Measurements from ENCODE around the gene FAU. TPM values are rescaled to one million over a fixed set of nuclear protein-coding genes. Genes with fewer than 3 reads are reported as not detected.

FAU gene
- total RNA-seq, 1 experiment from 2014 or later: 1,001 TPM

DNA sequence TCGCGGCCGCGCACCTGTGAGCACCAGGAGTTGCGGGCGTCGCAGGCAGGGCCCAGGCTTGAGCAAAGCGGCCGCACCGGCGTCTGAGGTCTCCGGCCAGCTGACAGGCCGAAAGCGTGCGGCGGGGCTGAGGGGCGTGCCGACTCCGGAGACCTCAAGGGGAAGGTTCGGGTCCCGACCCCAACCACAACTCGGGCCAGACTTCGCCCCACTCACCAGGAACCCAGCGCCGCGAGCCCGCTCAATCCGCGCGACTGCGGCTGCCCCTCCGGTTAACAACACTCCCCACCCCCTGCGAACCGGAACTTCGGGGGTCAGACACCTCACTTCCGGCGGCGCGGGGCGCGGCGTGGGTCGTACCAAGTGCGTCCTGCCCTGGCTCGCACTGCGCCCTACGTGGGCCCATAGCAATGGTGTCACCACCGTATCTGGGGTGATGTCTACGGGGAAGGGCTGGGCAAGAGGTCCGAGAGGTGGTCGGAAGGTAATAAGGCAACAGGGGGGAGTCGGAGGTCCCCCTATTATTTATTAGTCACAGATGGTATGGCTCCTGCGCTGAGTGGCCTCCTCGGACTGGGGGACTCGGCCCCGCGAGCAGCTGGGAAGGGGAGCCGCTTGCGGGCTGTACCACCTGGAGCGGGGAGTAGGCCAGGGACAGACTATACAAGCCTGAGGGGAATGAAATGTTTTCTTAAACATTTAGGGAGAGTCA lies 12.5 kb upstream of the FAU start, which contains the start of gene SYVN1:
Gene SYVN1, minus strand, starts transcription at position 280 of the 712 bp plus-strand sequence. CDS start 918 bp downstream, outside the sequence.
- CTCF ChIA-PET: interaction anchor here (0.7 to 1.5 kb wide), 2 partner anchors 14 to 182 kb away, joined by 3 read pairs; no protein-coding TSS in a partner anchor
- POLR2A ChIA-PET: interaction anchor here (0.6 to 2.3 kb wide), 2 partner anchors 11 to 12 kb away, joined by 3 to 10 read pairs; partner anchors contain the start of genes FAU and MRPL49
- H3K27me3 ChIP-seq (ENCODE audit: control insufficient read depth, insufficient read depth, low read length): no peaks in the 10 kb centered on the region
- BruUV-seq (replicated peaks): no TSS peak
- DNase-seq (ENCODE audit: low read depth, low spot score) (peak; percentile 95), ATAC-seq (peak; percentile 90)
- H3K4me3 ChIP-seq (ENCODE audit: low read depth in 2 of 2, low read length in 2 of 2): peak within 1 kb of the TSS; percentile 91 to 96
- peaks cover 7% of the 10 kb centered on the region; the same call in 1 of the 2 replicates for H3K36me3 ChIP-seq (ENCODE audit: control insufficient read depth, insufficient read depth, low read length)
- H3K9me3 ChIP-seq (ENCODE audit: control insufficient read depth, insufficient read depth, low read depth, low read length): no peaks in the 10 kb centered on the region
- TF ChIP-seq SIN3A (IDR thresholded peaks at IDR 0.05; ENCODE audit: borderline replicate concordance, insufficient read depth, low read depth, low read length) (peak; percentile 78; the same call in 1 of the 2 replicates), POLR2AphosphoS5 (IDR thresholded peaks at IDR 0.05; ENCODE audit: low read depth, low read length) (peak; percentile 84), TCF7L2 (IDR thresholded peaks at IDR 0.05; ENCODE audit: low read depth, low read length) (peak; percentile 78; the same call in 1 of the 2 replicates), CTCF (IDR thresholded peaks at IDR 0.05) (no peak)
- TF ChIP-seq, protein P1, sequence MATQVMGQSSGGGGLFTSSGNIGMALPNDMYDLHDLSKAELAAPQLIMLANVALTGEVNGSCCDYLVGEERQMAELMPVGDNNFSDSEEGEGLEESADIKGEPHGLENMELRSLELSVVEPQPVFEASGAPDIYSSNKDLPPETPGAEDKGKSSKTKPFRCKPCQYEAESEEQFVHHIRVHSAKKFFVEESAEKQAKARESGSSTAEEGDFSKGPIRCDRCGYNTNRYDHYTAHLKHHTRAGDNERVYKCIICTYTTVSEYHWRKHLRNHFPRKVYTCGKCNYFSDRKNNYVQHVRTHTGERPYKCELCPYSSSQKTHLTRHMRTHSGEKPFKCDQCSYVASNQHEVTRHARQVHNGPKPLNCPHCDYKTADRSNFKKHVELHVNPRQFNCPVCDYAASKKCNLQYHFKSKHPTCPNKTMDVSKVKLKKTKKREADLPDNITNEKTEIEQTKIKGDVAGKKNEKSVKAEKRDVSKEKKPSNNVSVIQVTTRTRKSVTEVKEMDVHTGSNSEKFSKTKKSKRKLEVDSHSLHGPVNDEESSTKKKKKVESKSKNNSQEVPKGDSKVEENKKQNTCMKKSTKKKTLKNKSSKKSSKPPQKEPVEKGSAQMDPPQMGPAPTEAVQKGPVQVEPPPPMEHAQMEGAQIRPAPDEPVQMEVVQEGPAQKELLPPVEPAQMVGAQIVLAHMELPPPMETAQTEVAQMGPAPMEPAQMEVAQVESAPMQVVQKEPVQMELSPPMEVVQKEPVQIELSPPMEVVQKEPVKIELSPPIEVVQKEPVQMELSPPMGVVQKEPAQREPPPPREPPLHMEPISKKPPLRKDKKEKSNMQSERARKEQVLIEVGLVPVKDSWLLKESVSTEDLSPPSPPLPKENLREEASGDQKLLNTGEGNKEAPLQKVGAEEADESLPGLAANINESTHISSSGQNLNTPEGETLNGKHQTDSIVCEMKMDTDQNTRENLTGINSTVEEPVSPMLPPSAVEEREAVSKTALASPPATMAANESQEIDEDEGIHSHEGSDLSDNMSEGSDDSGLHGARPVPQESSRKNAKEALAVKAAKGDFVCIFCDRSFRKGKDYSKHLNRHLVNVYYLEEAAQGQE (IDR thresholded peaks at IDR 0.05; ENCODE audit: insufficient read depth in 1 of 2, low read depth in 2 of 2, low read length in 1 of 2): peak in 1 of 2 experiments; percentile 59; a peak in 1 of 4 replicates
- intact Hi-C loops (cut with micrococcal nuclease; ENCODE audit: unreplicated experiment) (loop anchor here (10.0 kb wide), 1 partner anchor 50 kb away; the partner anchor contains the start of gene CAPN1), in situ Hi-C loops (cut with HindIII; ENCODE audit: low pct_unique_long_range_greater_than_20kb, low sequenced_read_pairs) (no loop called here)
- peaks cover 16% of the 10 kb centered on the region for H3K4me1 ChIP-seq (ENCODE audit: control insufficient read depth, insufficient read depth, low read length)
- H3K27ac ChIP-seq (ENCODE audit: low read length): peak within 1 kb of the TSS; percentile 99

- Histone ChIP-seq H3K9me3 (ENCODE audit: control insufficient read depth, insufficient read depth, low read depth, low read length) (no peaks in the 10 kb centered on the region), H3K36me3 (ENCODE audit: control insufficient read depth, insufficient read depth, low read length) (peaks cover 9% of the 10 kb centered on the region; the same call in 1 of the 2 replicates), H3K27me3 (ENCODE audit: control insufficient read depth, insufficient read depth, low read length) (no peaks in the 10 kb centered on the region), H3K4me3 (ENCODE audit: low read depth in 2 of 2, low read length in 2 of 2) (peak overlapping the region; percentile 91 to 96), H3K4me1 (ENCODE audit: control insufficient read depth, insufficient read depth, low read length) (peaks cover 16% of the 10 kb centered on the region), H3K27ac (ENCODE audit: low read length) (peak overlapping the region; percentile 99)
- intact Hi-C loops (cut with micrococcal nuclease; ENCODE audit: unreplicated experiment) (loop anchor here (10.0 kb wide), 1 partner anchor 51 kb away; the partner anchor contains the start of gene CAPN1), in situ Hi-C loops (cut with HindIII; ENCODE audit: low pct_unique_long_range_greater_than_20kb, low sequenced_read_pairs) (no loop called here)
- no TSS peak for BruUV-seq (replicated peaks)
- no peak for TF ChIP-seq POLR2AphosphoS5 (IDR thresholded peaks at IDR 0.05; ENCODE audit: low read depth, low read length)
- TF ChIP-seq CTCF (IDR thresholded peaks at IDR 0.05): no peak
- no peak for TF ChIP-seq SIN3A (IDR thresholded peaks at IDR 0.05; ENCODE audit: borderline replicate concordance, insufficient read depth, low read depth, low read length)
- TF ChIP-seq TCF7L2 (IDR thresholded peaks at IDR 0.05; ENCODE audit: low read depth, low read length): no peak
- TF ChIP-seq, protein P1 (IDR thresholded peaks at IDR 0.05; ENCODE audit: insufficient read depth in 1 of 2, low read depth in 2 of 2, low read length in 1 of 2): no peak
- ChIA-PET POLR2A (interaction anchor here (2.3 kb wide), 1 partner anchor 12 kb away, joined by 10 read pairs; the partner anchor contains the start of genes FAU and MRPL49), CTCF (no interaction called here)
- no peak for DNase-seq (ENCODE audit: low read depth, low spot score)
- ATAC-seq: no peak
Observed at GRCh38 chr11:65133724-65134123, 11.8 kb upstream of the FAU start.

Data from Panc1 (cell line).